PC-3 (cell line): ENCODE measurements around the gene ESRRG.

Experiments
- CTCF ChIP-seq: fragments of 300-600 bp; sonication (generic); conservative IDR thresholded peaks from 2 replicates; pipeline ENCODE4 v1.5.1; 2017; ENCODE audit warnings: antibody characterized with exemption, low read depth, mild to moderate bottlenecking, low read length
- EZH2 ChIP-seq: fragments of 300-600 bp; sonication (generic); IDR thresholded peaks from one replicate; pipeline ENCODE4 v1.6.1; 2017; ENCODE audit warnings: antibody characterized with exemption, mild to moderate bottlenecking, low read length; ENCODE audit not compliant: unreplicated experiment

- TF ChIP-seq CTCF (no peak), EZH2 (no peak)
These were observed 22.4 kb downstream of the ESRRG start for GRCh38 chr1:216700779-216701178.
